DMS79 treated with DMSO at 0.1 percent for 48 hours (cell line): Measurements from ENCODE around the gene PLA2G15.

Source experiments
- DNase-seq: peaks from one replicate; lab custom pipeline; 2025; lab: John Stamatoyannopoulos, UW

Gene PLA2G15

GRCh38 chr16:68298907-68299561 lies 53.9 kb downstream of the PLA2G15 start:
- no peak for DNase-seq

- no peak for DNase-seq
Measured at GRCh38 chr16:68299571-68300453, 54.6 kb downstream of the PLA2G15 start.

- DNase-seq: no peak
Measured at GRCh38 chr16:68300734-68301459, 55.7 kb downstream of the PLA2G15 start.

GRCh38 chr16:68306633-68307032 lies 61.5 kb downstream of the PLA2G15 start:
- DNase-seq: no peak

DNA sequence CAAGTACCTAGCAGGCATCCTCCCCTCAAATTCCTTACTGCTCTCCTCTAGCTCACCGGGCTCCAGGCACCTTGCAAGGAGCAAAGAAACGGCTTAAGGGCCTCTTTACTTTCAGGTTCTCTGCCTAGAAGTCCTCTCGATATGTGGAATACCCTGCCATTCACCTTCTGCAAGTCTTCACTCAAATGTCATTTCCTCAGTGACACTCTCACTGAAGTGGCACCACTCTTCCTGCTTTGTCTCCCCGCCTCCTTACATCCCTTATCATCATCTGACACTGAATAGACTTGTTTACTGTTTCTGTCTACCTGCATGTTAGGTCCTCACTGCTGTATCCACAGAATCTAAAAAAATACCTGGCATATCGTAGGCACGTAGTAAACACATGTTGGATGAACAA lies 64.6 kb downstream of the PLA2G15 start:
- DNase-seq: no peak

DNA sequence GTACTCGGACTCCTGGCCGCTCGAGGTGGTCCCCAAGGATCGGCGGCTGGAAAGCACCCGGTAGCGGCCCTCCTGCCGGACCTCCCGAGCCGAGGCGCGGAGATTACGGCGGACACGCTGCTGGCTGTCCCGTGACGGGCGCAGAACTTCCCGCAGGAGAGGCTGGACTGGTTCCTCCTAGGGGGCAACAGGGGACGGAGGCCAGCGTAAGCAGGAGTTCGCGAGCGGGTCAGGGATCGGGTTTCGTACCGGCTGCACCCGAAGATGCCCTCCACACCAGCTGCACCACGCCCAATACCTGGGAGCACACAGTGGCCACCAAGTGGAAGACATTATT lies 65.2 kb downstream of the PLA2G15 start:
- DNase-seq: no peak
